ENCODE data around the gene ARHGAP1.
A peak's percentile ranks its signal among the peaks of the same experiment; 100 is the strongest.

The ARHGAP1 gene

DNA sequence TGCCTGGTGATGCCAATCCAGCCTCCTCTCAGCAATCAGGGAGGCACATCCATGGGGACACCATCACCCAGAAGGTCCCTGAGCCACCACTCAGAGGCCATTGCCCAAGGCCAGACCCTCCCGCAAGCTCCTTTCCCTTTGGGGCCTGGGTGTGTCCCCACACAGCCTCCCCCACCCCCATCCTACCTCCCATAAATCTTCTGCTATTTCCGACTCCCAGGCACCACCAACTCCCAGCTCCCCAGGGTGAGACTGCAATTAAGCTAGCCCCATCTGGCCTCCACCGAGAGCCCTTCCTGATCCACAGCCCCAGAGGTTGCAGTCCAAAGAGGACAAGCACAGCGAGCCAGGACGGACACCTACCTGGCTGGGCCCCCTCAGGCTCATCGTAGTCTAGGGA lies 6.3 kb downstream of the ARHGAP1 start:
- H3K4me3 Mint-ChIP-seq = no peak overlapping the region
- DNase-seq = no peak
- peak overlapping the region; percentile 95 for H3K27ac Mint-ChIP-seq
- H3K4me1 Mint-ChIP-seq = peaks cover 44% of the 10 kb centered on the region
- H3K27me3 Mint-ChIP-seq (ENCODE audit: low read depth, poor library complexity) = no peaks in the 10 kb centered on the region
- peaks cover 11% of the 10 kb centered on the region for H3K36me3 Mint-ChIP-seq (ENCODE audit: low read depth)
- no peaks in the 10 kb centered on the region for H3K9me3 Mint-ChIP-seq
- TF ChIP-seq, protein P1, sequence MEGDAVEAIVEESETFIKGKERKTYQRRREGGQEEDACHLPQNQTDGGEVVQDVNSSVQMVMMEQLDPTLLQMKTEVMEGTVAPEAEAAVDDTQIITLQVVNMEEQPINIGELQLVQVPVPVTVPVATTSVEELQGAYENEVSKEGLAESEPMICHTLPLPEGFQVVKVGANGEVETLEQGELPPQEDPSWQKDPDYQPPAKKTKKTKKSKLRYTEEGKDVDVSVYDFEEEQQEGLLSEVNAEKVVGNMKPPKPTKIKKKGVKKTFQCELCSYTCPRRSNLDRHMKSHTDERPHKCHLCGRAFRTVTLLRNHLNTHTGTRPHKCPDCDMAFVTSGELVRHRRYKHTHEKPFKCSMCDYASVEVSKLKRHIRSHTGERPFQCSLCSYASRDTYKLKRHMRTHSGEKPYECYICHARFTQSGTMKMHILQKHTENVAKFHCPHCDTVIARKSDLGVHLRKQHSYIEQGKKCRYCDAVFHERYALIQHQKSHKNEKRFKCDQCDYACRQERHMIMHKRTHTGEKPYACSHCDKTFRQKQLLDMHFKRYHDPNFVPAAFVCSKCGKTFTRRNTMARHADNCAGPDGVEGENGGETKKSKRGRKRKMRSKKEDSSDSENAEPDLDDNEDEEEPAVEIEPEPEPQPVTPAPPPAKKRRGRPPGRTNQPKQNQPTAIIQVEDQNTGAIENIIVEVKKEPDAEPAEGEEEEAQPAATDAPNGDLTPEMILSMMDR (IDR thresholded peaks at IDR 0.05) = no peak

DNA sequence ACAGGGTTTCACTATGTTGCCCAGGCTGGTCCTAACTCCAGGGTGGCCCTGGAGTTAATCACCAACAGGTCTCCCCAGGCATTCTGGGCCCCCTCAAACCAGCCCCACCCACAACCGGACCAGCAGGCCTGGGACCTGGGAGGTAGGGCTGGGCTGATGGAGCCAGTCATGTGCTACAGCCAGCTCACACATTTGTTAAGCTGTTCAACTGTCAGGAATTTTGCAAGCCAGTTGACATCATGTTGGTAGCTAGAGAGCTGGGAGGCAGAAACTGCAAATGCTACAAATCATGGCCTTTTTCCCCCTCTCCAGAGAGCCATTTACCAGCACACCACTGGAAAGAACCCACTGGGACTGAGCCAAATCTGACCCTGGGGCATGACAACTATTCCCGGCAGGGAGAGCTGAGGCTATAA lies 6.8 kb downstream of the ARHGAP1 start:
- no peak for DNase-seq
- Mint-ChIP-seq H3K9me3 (no peaks in the 10 kb centered on the region), H3K36me3 (ENCODE audit: low read depth) (peaks cover 14% of the 10 kb centered on the region), H3K27ac (peak overlapping the region; percentile 95), H3K4me1 (peaks cover 39% of the 10 kb centered on the region), H3K4me3 (no peak overlapping the region), H3K27me3 (ENCODE audit: low read depth, poor library complexity) (no peaks in the 10 kb centered on the region)
- TF ChIP-seq, protein P1 (IDR thresholded peaks at IDR 0.05) = no peak

DNA sequence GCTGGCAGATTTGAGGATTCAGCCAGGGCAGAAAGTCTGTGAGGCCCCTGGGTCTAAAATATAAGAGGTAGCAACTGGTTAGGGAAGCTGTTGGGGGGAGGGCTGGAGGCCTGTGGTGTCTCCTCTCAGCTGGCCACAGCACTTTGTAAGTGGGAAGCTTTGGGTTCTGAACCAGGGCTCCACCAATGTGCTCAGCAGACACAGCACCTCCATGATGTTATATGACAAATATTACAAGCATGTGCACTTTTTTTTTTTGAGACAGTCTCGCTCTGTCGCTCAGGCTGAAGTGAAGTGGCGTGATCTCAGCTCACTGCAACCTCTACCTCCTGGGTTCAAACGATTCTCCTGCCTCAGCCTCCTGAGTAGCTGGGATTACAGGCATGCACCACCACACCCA lies 8.0 kb downstream of the ARHGAP1 start:
- Mint-ChIP-seq H3K9me3 (no peaks in the 10 kb centered on the region), H3K4me3 (no peak overlapping the region), H3K27ac (peak overlapping the region; percentile 36), H3K27me3 (ENCODE audit: low read depth, poor library complexity) (no peaks in the 10 kb centered on the region), H3K4me1 (peaks cover 28% of the 10 kb centered on the region), H3K36me3 (ENCODE audit: low read depth) (peaks cover 22% of the 10 kb centered on the region)
- TF ChIP-seq, protein P1 (IDR thresholded peaks at IDR 0.05) = no peak
- DNase-seq = no peak

DNA sequence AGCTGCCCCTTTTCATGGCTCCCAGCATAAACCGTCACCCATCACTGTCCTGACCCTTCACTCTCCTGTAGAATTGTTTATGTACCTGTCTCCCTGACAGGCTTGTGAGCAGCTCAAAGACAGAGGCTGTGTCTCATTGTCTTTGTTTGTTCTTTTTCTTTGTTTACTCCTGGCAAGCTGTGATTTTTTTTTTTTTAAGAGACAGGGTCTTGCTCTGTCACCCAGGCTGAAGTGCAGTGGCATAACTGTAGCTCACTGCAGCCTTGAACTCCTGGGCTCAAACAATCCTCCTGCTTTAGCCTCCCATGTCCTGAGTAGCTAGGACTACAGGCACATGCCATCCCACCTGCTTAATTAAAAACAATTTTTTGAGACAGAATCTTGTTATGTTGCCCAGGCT lies 9.7 kb downstream of the ARHGAP1 start:
- TF ChIP-seq, protein P1 (IDR thresholded peaks at IDR 0.05) = no peak
- Mint-ChIP-seq H3K36me3 (ENCODE audit: low read depth) (peaks cover 35% of the 10 kb centered on the region), H3K27ac (no peak overlapping the region), H3K4me1 (peaks cover 20% of the 10 kb centered on the region), H3K9me3 (no peaks in the 10 kb centered on the region), H3K27me3 (ENCODE audit: low read depth, poor library complexity) (no peaks in the 10 kb centered on the region), H3K4me3 (no peak overlapping the region)
- DNase-seq = no peak

DNA sequence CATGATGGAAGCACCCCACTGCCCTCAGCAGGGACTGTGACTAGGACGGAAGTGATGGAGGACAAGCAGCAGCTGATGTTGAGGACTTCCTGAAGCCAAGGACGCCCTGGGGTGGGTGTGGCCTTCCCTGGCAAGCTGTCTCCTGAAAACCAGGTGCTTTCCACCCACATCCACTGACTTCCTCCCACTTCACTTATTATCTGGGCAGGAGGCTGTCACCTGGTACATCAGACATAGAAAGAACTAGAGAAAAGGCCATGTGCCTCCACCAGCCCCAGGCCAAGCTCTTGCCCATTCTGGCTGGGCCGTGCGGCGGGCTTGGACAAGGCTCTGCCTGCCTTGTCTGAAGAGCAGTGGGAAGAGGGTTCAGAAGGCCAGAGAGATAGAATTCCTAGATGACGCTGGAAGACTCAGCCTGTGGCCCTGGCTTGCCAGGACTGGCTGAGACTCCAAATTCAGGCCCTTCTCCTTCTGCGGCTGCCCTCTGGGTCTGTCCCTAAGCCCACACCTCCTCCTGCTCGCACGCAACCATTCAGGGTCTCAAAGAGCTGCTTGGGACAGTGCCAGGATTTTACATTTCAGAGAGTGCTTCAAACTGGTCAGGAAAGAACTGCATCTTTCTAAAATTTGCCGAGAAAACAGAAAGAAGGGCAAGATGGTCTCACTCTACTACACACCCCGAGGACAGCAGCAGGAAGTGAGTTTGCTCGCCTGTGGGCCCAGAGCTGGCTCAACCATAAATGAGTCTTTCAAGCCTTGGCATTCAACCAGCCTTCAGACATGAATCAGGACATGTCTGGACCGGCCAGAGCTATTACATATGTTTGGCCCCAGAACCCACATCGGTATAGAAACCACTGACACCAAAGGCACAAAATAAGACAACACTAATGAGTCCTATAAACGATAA lies 13.3 kb downstream of the ARHGAP1 start:
- Mint-ChIP-seq H3K4me1 (no peaks in the 10 kb centered on the region), H3K27ac (peak overlapping the region; percentile 44), H3K9me3 (no peaks in the 10 kb centered on the region), H3K36me3 (ENCODE audit: low read depth) (peaks cover 30% of the 10 kb centered on the region), H3K27me3 (ENCODE audit: low read depth, poor library complexity) (no peaks in the 10 kb centered on the region), H3K4me3 (no peak overlapping the region)
- DNase-seq = no peak
- TF ChIP-seq, protein P1 (IDR thresholded peaks at IDR 0.05) = no peak

DNA sequence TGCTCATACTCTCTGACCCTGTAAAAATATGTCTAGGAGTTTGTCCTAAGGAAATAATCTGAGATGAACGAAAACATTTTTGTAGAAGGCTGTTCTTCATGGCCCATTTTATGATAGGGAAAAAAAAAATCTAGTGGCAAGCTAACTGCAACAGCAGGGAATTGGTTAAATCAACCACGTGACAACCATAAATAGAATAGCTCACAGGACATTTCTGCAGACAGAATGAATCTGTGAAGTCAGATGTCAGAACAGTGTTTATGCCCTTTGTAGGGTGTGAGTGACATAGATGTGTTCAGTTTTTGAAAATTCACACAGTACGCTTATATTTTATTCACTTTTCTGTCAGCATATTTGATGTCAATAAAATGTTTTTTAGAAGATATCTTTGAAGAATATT lies 16.1 kb downstream of the ARHGAP1 start:
- DNase-seq = no peak
- Mint-ChIP-seq H3K4me3 (no peak overlapping the region), H3K36me3 (ENCODE audit: low read depth) (peaks cover 31% of the 10 kb centered on the region), H3K27ac (peak overlapping the region; percentile 17), H3K4me1 (no peaks in the 10 kb centered on the region), H3K27me3 (ENCODE audit: low read depth, poor library complexity) (no peaks in the 10 kb centered on the region), H3K9me3 (no peaks in the 10 kb centered on the region)
- TF ChIP-seq, protein P1 (IDR thresholded peaks at IDR 0.05) = no peak
